Measurements from ENCODE around the gene CPSF3.

CPSF3 gene

DNA sequence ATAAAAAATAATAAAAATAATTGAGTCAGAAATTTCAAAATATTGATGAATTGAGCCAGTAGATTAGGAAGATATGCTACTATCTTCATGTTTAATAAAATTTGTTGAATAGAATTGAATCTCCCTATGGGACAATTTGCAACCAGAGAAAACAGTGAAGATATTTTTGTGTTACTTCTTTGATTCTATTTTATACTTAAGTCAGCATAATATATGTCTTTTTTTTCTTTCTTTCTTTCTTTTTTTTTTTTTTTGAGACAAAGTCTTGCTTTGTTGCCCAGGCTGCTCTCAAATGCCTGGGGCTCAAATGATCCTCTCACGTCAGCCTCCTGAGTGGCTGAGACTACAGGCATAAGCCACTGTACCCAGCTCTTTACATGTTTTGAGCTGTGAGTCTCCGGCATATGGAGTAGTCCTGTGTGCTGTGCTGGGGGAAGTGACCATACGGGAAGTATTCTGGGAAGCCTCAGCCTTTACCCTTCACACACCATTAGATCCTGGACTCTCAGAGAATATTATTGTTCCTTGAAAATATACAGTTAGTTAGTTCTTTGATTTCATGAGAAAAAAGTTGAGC, 37.1 kb downstream of the CPSF3 start:
- no peak overlapping the region for H3K4me3 ChIP-seq (ENCODE audit: low read depth, low read length)
- peaks cover 81% of the 10 kb centered on the region for H3K36me3 ChIP-seq (ENCODE audit: control insufficient read depth, insufficient read depth, low read length)
- H3K4me1 ChIP-seq (ENCODE audit: control insufficient read depth, insufficient read depth, low read length): no peaks in the 10 kb centered on the region
- no peak overlapping the region for H3K27ac ChIP-seq (ENCODE audit: low read depth, low read length)
- no peaks in the 10 kb centered on the region for H3K27me3 ChIP-seq (ENCODE audit: control insufficient read depth, insufficient read depth, low read length)
- no peak overlapping the region for H3K9ac ChIP-seq (ENCODE audit: low read length)
- no peaks in the 10 kb centered on the region for H3K9me3 ChIP-seq (ENCODE audit: control insufficient read depth, insufficient read depth, low read depth, low read length)

DNA sequence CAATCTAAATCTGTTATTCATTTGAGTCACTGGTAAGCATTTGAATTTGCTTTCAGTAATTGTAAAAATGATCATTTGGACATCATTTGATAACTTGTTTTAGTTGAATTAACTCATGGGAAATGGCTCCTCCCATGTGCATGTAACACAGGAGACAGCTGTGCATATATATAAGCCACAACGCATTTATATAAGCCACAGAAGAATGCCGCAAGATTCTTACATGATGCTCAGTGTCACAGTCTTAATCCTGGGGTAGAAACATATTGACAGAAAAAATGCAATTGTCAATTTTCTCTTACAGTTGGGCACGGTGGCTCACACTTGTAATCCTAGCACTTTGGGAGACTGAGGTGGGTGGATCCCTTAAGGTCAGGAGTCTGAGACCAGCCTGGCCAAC, 37.6 kb downstream of the CPSF3 start:
- no peaks in the 10 kb centered on the region for H3K9me3 ChIP-seq (ENCODE audit: control insufficient read depth, insufficient read depth, low read depth, low read length)
- no peak overlapping the region for H3K9ac ChIP-seq (ENCODE audit: low read length)
- no peaks in the 10 kb centered on the region for H3K4me1 ChIP-seq (ENCODE audit: control insufficient read depth, insufficient read depth, low read length)
- no peak overlapping the region for H3K4me3 ChIP-seq (ENCODE audit: low read depth, low read length)
- peaks cover 81% of the 10 kb centered on the region for H3K36me3 ChIP-seq (ENCODE audit: control insufficient read depth, insufficient read depth, low read length)
- no peak overlapping the region for H3K27ac ChIP-seq (ENCODE audit: low read depth, low read length)
- no peaks in the 10 kb centered on the region for H3K27me3 ChIP-seq (ENCODE audit: control insufficient read depth, insufficient read depth, low read length)

DNA sequence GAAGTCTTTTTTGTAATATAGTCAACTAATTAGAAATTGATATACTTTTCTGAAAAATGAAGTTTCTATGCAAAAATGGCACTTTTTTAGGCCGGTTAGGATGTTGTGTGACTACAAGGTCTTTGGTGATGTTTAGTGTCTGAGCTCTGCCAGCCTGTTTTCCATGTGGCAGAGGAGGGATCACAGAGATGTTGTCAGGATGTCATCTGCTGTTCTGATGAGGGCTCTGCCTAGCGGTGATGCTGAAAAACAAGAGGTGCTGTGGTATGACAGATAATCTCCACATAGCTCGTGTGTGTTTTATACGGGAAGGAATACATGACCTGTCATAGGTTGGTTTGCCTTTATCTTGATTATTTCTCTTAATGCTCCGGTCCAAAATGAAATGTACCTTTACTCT, 38.9 kb downstream of the CPSF3 start:
- no peaks in the 10 kb centered on the region for H3K4me1 ChIP-seq (ENCODE audit: control insufficient read depth, insufficient read depth, low read length)
- H3K9me3 ChIP-seq (ENCODE audit: control insufficient read depth, insufficient read depth, low read depth, low read length): no peaks in the 10 kb centered on the region
- no peaks in the 10 kb centered on the region for H3K27me3 ChIP-seq (ENCODE audit: control insufficient read depth, insufficient read depth, low read length)
- no peak overlapping the region for H3K9ac ChIP-seq (ENCODE audit: low read length)
- H3K36me3 ChIP-seq (ENCODE audit: control insufficient read depth, insufficient read depth, low read length): peaks cover 74% of the 10 kb centered on the region
- no peak overlapping the region for H3K27ac ChIP-seq (ENCODE audit: low read depth, low read length)
- H3K4me3 ChIP-seq (ENCODE audit: low read depth, low read length): no peak overlapping the region

DNA sequence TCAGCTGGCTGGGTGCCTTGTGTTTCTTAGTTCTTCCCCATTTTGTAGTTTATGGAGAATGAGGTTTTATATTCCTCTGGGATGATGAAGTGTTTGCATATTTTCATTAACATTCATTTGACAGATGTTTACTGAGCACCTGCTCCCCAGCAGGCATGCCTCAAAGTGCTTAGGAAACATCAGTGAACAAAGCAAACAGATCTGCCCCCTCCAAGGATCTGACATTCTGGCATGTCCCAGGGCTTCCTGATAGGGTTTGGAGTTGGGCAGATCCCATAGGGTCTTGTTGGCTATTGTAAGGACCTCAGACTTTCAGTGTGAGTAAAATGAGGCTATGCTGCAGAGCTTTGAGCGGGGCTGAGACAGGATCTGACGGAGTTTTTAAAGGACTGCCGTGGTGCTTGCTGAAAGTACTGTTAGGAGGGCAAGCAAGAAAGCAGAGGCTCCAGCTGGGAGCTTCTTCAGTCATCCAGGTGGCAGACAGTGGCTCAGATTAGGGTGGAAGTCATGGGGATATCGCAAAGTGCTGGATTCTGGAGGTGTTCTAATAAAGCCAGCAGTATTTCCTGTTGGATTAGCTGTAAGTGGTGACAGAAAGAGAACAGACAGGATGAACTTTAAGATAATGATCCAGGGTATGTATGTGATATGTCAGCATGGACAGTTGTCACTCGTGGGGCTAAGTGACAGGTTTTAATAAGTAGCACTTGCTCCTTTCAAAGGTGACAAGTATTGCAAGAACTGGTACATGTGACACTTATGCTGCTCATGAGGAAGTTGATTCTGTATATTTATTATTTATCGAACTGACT, 39.6 kb downstream of the CPSF3 start:
- no peak overlapping the region for H3K4me3 ChIP-seq (ENCODE audit: low read depth, low read length)
- H3K9me3 ChIP-seq (ENCODE audit: control insufficient read depth, insufficient read depth, low read depth, low read length): no peaks in the 10 kb centered on the region
- H3K27me3 ChIP-seq (ENCODE audit: control insufficient read depth, insufficient read depth, low read length): no peaks in the 10 kb centered on the region
- H3K27ac ChIP-seq (ENCODE audit: low read depth, low read length): no peak overlapping the region
- H3K9ac ChIP-seq (ENCODE audit: low read length): no peak overlapping the region
- no peaks in the 10 kb centered on the region for H3K4me1 ChIP-seq (ENCODE audit: control insufficient read depth, insufficient read depth, low read length)
- peaks cover 73% of the 10 kb centered on the region for H3K36me3 ChIP-seq (ENCODE audit: control insufficient read depth, insufficient read depth, low read length)

DNA sequence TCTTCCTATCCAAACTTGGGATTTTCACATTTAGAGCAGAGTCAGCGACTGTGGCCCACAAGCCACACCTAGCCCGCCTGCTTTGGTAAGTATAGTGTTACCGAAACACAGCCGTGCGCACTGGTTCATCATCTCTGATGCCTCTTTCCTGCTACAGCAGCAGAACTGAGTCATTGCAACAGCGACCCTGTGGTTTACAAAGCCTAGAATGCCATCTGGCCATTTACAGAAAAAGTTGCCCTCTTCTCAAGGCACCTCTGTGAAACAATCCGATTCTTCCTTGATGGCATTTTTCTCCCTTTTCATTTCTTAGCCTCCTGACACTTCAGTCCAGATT, 40.2 kb downstream of the CPSF3 start:
- Histone ChIP-seq H3K36me3 (ENCODE audit: control insufficient read depth, insufficient read depth, low read length) (peaks cover 68% of the 10 kb centered on the region), H3K27me3 (ENCODE audit: control insufficient read depth, insufficient read depth, low read length) (no peaks in the 10 kb centered on the region), H3K27ac (ENCODE audit: low read depth, low read length) (no peak overlapping the region), H3K4me3 (ENCODE audit: low read depth, low read length) (no peak overlapping the region), H3K4me1 (ENCODE audit: control insufficient read depth, insufficient read depth, low read length) (no peaks in the 10 kb centered on the region), H3K9ac (ENCODE audit: low read length) (no peak overlapping the region), H3K9me3 (ENCODE audit: control insufficient read depth, insufficient read depth, low read depth, low read length) (no peaks in the 10 kb centered on the region)

DNA sequence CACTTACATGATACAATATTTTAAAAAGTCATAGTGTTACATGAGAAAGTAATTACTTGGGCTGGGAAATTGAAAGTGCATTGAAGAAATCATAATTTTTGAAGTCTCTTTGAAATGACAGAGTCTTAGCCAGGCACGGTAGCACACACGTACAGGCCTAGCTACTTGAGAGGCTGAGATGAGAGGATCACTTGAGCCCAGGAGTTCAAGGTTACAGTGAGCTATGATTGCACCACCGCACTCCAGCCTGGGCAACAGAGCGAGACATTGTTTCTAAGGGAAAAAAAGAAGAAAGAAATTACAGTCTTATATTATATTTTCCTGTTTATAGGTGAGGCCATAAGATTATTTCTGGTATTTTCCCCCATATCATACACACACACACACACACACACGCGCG, 41.7 kb downstream of the CPSF3 start:
- Histone ChIP-seq H3K9me3 (ENCODE audit: control insufficient read depth, insufficient read depth, low read depth, low read length) (no peaks in the 10 kb centered on the region), H3K27ac (ENCODE audit: low read depth, low read length) (no peak overlapping the region), H3K27me3 (ENCODE audit: control insufficient read depth, insufficient read depth, low read length) (no peaks in the 10 kb centered on the region), H3K4me3 (ENCODE audit: low read depth, low read length) (no peak overlapping the region), H3K36me3 (ENCODE audit: control insufficient read depth, insufficient read depth, low read length) (peaks cover 69% of the 10 kb centered on the region), H3K4me1 (ENCODE audit: control insufficient read depth, insufficient read depth, low read length) (no peaks in the 10 kb centered on the region), H3K9ac (ENCODE audit: low read length) (no peak overlapping the region)

DNA sequence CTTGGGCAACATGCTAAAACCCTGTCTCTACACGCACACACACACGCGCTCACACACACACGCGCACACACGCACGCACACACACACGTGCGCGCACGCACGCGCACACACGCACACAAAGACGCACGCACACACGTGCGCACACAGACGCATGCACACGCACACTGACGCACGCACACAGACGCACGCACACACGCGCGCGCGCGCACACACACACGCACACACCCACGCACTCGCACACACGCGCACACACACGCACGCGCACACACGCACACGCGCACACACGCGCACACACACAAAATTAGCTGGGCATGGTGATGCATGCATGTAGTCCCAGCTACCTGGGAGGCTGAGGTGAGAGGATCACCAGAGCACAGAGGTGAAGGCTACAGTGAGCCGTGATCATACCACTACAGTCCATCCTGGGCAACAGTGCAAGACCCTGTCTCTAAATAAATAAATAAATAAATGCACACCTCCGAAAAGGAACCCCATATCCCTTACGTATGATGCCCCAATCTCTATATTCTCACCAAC, 42.8 kb downstream of the CPSF3 start:
- H3K27me3 ChIP-seq (ENCODE audit: control insufficient read depth, insufficient read depth, low read length): no peaks in the 10 kb centered on the region
- no peaks in the 10 kb centered on the region for H3K9me3 ChIP-seq (ENCODE audit: control insufficient read depth, insufficient read depth, low read depth, low read length)
- peaks cover 68% of the 10 kb centered on the region for H3K36me3 ChIP-seq (ENCODE audit: control insufficient read depth, insufficient read depth, low read length)
- no peaks in the 10 kb centered on the region for H3K4me1 ChIP-seq (ENCODE audit: control insufficient read depth, insufficient read depth, low read length)
- no peak overlapping the region for H3K4me3 ChIP-seq (ENCODE audit: low read depth, low read length)
- H3K9ac ChIP-seq (ENCODE audit: low read length): no peak overlapping the region
- no peak overlapping the region for H3K27ac ChIP-seq (ENCODE audit: low read depth, low read length)

DNA sequence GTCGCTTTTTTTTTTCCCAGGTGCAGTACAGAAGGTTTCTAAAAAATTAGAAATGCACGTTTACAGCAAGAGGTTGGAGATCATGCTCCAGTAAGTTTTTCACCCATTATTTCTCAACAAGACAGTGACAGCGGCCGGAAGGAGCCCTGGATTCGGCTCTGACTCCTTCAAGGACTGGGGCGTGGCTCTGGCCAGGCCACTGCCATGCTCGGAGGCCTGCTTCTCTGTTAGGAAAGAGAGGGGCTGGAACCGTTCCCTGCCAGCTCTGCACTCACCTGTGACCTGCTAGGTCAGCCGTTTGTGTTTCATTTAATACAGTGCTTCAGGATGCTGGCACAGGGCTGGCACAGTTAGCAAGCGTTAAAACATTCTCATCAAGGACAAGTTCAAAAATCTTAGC, 44.2 kb downstream of the CPSF3 start:
- no peaks in the 10 kb centered on the region for H3K27me3 ChIP-seq (ENCODE audit: control insufficient read depth, insufficient read depth, low read length)
- no peaks in the 10 kb centered on the region for H3K9me3 ChIP-seq (ENCODE audit: control insufficient read depth, insufficient read depth, low read depth, low read length)
- H3K4me1 ChIP-seq (ENCODE audit: control insufficient read depth, insufficient read depth, low read length): no peaks in the 10 kb centered on the region
- H3K4me3 ChIP-seq (ENCODE audit: low read depth, low read length): no peak overlapping the region
- no peak overlapping the region for H3K27ac ChIP-seq (ENCODE audit: low read depth, low read length)
- peaks cover 75% of the 10 kb centered on the region for H3K36me3 ChIP-seq (ENCODE audit: control insufficient read depth, insufficient read depth, low read length)
- H3K9ac ChIP-seq (ENCODE audit: low read length): no peak overlapping the region

DNA sequence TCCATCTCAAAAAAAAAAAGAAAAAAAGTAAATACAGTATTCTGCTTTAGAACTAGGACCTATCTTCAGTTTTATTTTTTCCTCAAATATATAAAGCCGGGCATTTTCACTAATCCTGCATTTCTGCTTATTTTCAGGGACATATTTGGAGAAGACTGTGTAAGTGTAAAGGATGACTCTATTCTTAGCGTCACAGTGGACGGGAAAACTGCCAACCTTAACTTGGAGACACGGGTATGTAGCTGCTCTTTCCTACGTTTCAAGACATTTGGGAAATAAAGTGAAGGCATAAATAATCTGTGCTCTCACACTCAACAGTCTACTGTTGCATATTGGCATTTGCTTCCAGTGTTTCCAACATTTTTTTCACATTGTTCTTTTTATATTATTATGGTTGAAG, 47.8 kb downstream of the CPSF3 start:
- no peak overlapping the region for H3K9ac ChIP-seq (ENCODE audit: low read length)
- peaks cover 49% of the 10 kb centered on the region for H3K36me3 ChIP-seq (ENCODE audit: control insufficient read depth, insufficient read depth, low read length)
- H3K4me1 ChIP-seq (ENCODE audit: control insufficient read depth, insufficient read depth, low read length): peaks cover 5% of the 10 kb centered on the region
- no peaks in the 10 kb centered on the region; the same call in 1 of the 2 replicates for H3K27me3 ChIP-seq (ENCODE audit: control insufficient read depth, insufficient read depth, low read length)
- H3K27ac ChIP-seq (ENCODE audit: low read depth, low read length): no peak overlapping the region
- H3K4me3 ChIP-seq (ENCODE audit: low read depth, low read length): no peak overlapping the region
- H3K9me3 ChIP-seq (ENCODE audit: control insufficient read depth, insufficient read depth, low read depth, low read length): no peaks in the 10 kb centered on the region

DNA sequence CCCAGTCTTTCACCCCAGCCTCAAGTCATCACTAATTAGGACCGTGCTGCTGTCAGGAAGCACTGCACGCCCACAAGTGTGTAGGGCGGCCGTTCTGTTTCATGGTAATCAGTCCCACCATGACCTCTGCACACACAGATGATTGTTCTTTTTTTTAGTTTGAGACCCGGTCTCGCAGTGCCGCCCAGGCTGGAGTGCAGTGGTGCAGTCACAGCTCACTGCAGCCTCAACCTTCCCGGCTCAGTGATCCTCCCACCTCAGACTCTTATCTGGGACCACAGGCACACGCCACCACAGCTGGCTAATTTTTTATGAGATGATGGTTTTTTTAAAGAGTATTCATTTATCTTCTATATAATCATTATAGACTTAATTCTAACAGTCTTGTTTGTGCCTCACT, 49.1 kb downstream of the CPSF3 start:
- no peaks in the 10 kb centered on the region; the same call in 1 of the 2 replicates for H3K27me3 ChIP-seq (ENCODE audit: control insufficient read depth, insufficient read depth, low read length)
- H3K36me3 ChIP-seq (ENCODE audit: control insufficient read depth, insufficient read depth, low read length): peaks cover 43% of the 10 kb centered on the region
- no peaks in the 10 kb centered on the region for H3K9me3 ChIP-seq (ENCODE audit: control insufficient read depth, insufficient read depth, low read depth, low read length)
- no peak overlapping the region for H3K9ac ChIP-seq (ENCODE audit: low read length)
- H3K4me3 ChIP-seq (ENCODE audit: low read depth, low read length): no peak overlapping the region
- H3K27ac ChIP-seq (ENCODE audit: low read depth, low read length): no peak overlapping the region
- H3K4me1 ChIP-seq (ENCODE audit: control insufficient read depth, insufficient read depth, low read length): peaks cover 10% of the 10 kb centered on the region

DNA sequence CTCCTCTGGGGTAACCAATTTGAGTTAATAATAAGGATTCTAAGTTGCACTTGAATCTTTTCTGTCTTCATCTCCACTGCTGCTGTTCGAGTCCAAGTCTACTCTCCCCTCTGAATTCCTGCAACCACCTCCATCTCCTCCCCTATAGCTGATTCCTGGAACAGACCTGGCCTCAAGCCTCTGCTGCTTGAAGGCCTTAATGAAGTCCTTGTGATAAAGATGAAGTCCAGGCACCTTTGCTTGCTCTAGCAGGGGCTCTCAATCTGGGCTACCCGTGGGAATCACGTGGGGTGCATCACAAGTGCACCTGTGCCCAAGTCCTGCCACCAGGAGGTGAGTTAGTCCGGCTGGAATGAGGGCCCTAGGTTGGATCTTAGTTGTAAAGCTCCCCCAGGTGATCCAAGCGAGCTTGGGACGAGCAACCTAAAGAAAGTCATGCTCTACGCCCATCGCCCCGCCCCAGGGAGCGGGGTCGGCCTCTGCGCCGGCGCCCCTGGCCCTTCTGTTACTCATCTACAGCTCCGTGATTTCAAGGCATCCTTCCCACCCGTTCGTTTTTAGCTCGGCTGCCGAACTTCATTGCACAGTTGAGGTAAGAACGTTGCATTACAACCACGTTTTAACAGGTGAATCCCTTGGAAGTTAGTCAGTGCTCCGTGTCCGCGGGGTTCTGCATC, 50.0 kb downstream of the CPSF3 start:
- H3K36me3 ChIP-seq (ENCODE audit: control insufficient read depth, insufficient read depth, low read length): peaks cover 39% of the 10 kb centered on the region
- peak overlapping the region; percentile 62 for H3K9ac ChIP-seq (ENCODE audit: low read length)
- H3K27ac ChIP-seq (ENCODE audit: low read depth, low read length): no peak overlapping the region
- no peaks in the 10 kb centered on the region; the same call in 1 of the 2 replicates for H3K27me3 ChIP-seq (ENCODE audit: control insufficient read depth, insufficient read depth, low read length)
- peaks cover 10% of the 10 kb centered on the region for H3K4me1 ChIP-seq (ENCODE audit: control insufficient read depth, insufficient read depth, low read length)
- no peaks in the 10 kb centered on the region for H3K9me3 ChIP-seq (ENCODE audit: control insufficient read depth, insufficient read depth, low read depth, low read length)
- peak overlapping the region; percentile 62 for H3K4me3 ChIP-seq (ENCODE audit: low read depth, low read length)
